ENCODE data around the gene TTC16.
"Not testable (repeated sequence)": the region's sequence is repeated elsewhere in the genome, so short reads cannot be mapped to it uniquely, and the experiment has no call there.

TTC16 gene

DNA sequence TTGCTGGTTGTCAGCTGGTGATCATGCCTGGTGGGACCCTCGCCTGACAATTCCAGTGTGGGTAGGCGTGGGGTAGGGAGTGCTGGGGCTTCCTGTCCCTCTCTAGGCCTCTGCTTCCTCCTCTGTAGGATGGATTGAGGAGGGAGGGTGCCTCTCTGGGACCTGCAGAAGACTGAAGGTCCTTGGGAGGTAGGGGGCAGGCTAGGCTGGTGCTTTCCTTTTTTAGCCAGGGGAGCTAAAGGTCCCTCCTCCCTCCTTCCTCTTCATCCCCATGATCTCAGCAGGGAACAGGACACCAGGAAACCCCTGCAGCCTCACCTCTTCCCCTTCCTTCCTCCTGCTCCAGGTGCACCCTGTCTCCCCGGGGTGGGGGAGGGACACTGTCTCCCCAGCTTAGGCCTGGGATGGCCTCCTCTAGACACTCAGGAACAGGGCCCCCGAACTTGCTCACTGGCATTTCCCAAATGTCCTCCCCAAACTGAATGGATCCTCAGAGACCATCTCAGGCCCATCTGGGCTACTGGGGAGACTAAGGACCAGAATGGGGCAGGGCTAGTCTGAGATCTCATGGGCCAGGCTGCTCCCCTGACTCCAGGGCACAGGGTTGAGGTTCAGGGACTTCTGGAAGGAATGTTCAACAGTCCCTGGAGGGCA lies 54.2 kb downstream of the TTC16 start:
- no peak for DNase-seq

- DNase-seq = no peak
Observed at GRCh38 chr9:127770583-127770904, 54.7 kb downstream of the TTC16 start.

DNA sequence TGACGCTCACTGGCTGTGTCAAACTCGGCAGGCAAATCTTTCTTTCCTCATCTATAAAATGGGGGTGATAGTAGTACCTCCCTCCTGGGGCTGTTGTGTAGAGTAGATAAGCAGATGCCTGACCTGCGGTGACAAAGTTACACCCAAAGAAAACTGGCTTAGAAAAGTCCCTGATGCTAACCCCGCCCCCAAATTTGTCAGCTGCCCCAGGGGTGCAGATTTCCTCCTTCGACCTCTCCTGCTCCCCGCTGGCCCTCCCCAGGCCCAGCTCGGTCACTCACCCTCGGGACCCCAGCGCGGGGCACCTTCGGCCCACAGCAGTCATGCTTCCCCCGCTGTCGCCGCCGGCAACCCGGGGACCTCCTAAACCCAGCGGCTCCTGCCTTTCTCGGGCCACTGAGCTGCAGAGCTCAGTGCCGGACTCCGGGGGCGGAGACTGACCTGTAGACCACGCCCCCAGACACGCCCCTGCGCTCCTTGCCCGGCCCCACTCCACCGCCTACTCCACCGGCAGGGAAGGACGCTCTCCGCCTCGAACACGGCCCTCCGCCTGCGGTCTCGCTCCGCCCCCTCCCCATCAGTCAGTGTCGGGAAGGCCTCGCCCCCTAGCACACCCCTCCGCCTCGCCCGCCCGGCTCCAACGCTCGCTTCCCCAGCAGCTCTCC lies 55.2 kb downstream of the TTC16 start:
- peak; percentile 99 for DNase-seq

DNA sequence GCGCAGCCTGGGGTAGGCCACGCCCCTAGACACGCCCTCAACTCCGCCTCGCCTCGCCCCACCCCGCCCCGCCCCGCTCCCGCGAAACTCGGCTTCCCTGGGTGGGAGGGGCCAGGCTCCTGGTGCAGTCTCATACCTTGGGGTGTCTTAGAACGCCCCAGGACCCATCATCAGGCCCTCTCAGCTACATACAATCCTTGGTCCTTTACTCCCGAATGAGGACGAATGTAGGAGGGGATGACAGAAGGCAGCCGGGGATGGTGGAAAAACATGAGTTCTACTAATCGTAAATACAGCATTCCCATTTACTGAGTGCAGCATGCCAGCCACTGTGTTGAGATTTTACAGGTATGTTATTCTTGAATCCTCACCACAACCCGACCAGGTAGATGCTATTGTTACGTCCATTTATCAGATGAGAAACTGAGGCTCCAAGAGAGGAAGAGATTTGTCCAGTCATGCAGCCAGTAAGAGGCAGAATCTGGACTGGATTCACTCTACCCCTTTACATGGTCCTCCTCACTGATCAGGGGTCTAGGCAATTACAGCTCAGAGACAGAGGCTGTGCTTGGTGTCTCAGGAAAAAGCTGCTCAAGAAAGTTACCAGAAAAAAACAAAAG lies 55.8 kb downstream of the TTC16 start:
- no peak for DNase-seq

GRCh38 chr9:127772603-127773002 lies 56.7 kb downstream of the TTC16 start:
- DNase-seq = no peak

DNA sequence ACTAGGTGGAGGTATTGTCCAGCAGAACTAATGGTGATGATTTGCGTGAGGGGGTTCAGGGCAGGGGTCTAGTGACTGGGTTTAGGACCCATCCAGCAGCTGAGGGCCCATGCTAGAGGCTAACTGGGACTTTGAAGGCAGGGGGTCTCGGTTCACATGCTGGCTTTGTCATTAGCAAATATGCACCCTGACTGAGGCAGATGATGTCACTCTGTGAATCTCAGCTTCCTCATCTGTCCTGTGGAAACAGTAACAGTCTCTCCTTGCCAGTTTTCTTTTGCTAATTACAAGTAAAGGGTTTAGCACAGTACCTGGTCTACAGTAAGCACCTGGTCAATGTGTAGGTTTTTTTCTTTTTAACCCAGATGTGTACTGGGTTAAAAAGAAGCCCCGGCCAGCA lies 57.4 kb downstream of the TTC16 start:
- no peak for DNase-seq

- no peak for DNase-seq
Observed at GRCh38 chr9:127773981-127774380, 58.1 kb downstream of the TTC16 start.

DNA sequence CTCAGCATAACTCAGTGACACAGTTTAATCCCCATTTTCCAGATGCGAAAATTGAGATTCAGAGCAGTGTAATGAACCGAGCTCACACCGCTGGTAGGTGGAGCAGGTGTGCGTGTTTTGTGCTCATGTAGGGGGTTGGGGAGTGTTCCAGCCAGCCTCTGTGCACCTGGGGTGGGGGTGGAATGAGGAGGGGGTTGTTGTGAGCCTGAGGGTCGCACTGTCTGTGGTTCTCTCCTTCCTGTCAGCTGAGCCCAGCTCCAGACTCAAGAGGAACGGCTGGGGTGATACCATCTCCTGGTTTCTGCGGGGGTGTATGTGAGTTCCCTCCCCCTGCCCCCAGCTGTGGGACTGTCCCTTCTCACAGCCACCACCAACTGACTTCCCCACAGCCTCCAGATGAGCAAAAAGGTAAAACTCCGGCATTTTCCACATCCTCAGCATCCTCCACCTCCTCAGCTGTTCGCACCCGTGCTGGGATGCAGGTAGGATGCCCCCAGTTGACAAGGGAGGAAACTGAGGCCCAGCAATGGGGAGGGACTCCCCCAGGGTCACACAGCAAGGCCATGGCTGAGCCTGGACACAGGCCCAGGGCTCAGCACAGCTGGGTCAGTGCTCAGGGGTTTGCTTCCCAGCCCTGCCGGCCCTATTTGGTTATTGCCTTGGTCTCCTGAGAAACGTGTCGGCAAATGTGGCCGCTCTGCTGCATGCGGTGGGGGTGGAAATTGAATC lies 60.5 kb downstream of the TTC16 start:
- no peak for DNase-seq

- no peak for DNase-seq
Observed at GRCh38 chr9:127776924-127777289, 61.0 kb downstream of the TTC16 start.

DNA sequence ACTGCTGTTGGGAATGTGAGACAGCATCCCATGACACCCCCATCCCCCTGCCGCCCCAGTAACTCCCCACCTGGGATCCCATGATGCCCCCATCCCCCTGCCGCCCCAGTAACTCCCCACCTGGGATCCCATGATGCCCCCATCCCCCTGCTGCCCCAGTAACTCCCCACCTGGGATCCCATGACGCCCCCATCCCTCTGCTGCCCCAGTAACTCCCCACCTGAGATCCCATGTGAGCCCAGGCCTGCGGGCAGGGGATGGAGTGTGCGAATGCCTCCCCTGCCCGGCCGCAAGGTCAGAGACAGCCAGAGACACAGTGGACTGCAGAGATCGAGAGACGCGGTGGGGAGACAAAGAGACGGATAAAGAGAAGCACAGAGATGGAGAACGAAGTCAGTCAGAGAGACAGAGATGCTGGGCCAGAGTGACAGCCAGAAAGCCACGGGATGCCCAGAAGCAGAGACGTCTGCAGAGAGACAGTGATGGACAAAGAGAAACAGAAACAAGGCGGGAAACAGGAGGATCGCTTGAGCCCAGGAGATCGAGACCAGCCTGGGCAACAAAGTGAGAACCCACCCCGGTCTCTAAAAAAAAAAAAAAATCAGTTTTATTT lies 61.6 kb downstream of the TTC16 start:
- no peak for DNase-seq

DNA sequence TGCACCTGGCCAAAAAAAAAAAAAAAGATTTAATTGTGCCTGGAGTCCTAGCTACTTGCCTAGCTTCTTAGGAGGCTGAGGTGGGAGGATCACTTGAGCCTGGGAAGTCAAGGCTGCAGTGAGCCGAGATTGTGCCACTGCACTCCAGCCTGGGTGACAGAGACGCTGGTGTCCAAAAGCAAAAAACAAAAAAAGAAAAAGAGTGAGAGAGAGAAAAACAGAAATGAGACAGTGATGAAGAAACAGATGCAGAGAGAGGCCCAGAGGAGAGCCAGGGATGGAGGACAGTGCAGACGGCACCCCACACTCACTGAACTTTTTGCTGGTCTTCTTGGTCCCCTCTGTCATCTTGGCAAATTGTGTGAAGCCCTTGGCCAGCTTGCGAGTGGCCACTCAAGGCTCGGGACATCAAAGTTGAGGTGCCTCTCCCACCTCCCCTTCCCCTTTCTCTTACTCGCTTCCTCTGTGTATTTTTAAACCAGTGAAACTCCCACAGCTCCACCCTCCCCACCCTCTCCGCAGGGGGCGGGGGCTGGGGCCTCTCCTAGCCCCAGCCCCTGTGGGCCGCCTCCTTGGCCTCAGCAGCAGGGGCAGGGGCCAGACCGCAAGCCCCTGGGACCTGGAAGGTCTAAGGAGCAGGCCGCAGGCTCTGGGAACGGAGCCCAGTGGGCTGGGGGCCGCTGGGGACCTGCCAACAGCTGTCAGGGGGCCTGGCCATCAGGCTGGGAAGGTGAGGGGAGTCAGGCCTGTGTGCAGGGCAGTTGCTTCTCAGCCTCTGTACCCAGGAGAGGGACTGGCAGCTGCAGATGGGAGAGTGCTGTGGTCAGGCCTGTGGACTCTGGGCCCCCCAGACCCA lies 62.6 kb downstream of the TTC16 start, which contains the start of gene SH2D3C:
TSS of gene SH2D3C (minus strand) at position 387 of the 856 bp plus-strand sequence. CDS start at position 348, 39 bp downstream.
- DNase-seq = peak; percentile 51

- no peak for DNase-seq
Observed at GRCh38 chr9:127779136-127779981, 63.5 kb downstream of the TTC16 start.

DNA sequence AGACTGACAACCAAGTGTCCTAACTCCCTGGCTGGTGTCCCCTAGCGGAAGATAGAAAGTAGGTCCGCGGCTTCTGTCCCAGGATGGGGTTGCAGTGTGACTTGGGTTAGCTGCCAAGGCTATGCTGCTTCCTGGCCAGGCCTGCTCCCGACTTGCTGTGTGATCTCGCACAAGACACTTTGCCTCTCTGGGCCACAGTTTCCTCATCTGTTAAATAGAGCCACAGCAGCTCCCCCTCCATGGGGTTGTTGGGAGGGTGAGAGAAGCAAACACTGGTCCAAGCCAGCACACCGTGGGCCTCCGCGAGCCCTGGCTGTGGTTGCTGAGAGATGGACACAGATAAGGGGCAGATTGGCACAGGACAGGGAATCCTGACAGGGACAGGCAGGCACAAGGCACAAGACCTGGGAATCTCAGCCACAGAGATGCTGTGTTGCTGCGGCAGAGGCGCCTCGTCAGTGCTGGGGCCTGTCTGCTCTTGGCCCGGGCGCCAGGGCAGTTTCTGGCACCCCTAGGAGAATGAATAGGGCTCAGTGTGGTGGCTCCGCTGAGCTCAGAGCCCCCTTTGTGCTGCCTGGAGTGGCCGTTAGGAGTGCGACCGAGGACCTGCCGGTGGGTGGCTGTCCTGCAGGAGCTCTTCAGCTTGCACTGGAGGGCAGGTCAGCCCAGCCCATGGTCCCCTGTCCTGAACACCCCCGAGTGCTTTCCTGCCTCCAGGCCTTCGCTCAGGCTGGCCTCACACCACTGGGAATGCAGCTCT lies 64.4 kb downstream of the TTC16 start:
- DNase-seq = no peak

- DNase-seq = not testable (repeated sequence)
Observed at GRCh38 chr9:127780909-127781308, 65.0 kb downstream of the TTC16 start.

Data from right hindlimb (tissue), 1 donor.